ENCODE data around the gene SLC9A7.

SLC9A7 gene

DNA sequence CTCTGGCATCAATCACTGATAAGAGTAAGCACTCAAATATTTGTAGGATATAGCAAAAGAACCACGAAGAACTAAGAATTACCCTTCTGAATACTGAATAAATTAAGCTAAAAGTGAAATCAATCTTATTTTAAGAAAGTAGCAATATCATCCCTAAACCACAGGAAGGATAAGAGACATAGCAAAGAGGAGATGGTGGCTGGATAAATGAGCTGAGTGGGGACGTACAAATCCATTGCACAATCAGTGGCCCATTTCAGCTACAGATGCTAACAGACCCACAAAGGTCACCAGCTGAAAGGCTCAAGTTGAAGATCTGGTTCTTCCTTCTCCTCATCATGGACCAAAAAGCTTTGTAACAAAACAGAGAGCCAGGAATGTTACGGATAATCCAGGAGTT, 77.1 kb downstream of the SLC9A7 start:
- peak in 2 of 3 donors; percentile 19 to 32 for DNase-seq
- CTCF ChIA-PET = interaction anchor here (0.8 to 2.5 kb wide), 2 partner anchors 9 to 91 kb away, joined by 3 to 8 read pairs; no protein-coding TSS in a partner anchor
- Histone ChIP-seq H3K4me3 (ENCODE audit: control insufficient read depth in 1 of 7, extremely low read depth in 1 of 7, insufficient read depth in 4 of 7, low read depth in 2 of 7, low read length in 6 of 7) (no peak overlapping the region), H3K4me1 (ENCODE audit: control extremely low read depth in 1 of 4, control insufficient read depth in 4 of 4, insufficient read depth in 4 of 4, low read length in 3 of 4) (peaks cover 0 to 17% (median 4%) of the 10 kb centered on the region in 4 experiments), H3K27me3 (replicated peaks in 2 of 5; ENCODE audit: control insufficient read depth in 4 of 5, insufficient read depth in 5 of 5, low read length in 4 of 5) (peaks cover 0 to 5% (median 0%) of the 10 kb centered on the region in 5 experiments), H3K27ac (ENCODE audit: insufficient read depth in 1 of 2, low read depth in 1 of 2, low read length in 2 of 2, poor library complexity in 1 of 2, severe bottlenecking in 2 of 2) (no peak overlapping the region), H3K9me3 (ENCODE audit: control extremely low read depth in 1 of 5, control insufficient read depth in 4 of 5, insufficient read depth in 2 of 5, low read depth in 1 of 5, low read length in 4 of 5) (no peaks in the 10 kb centered on the region), H3K36me3 (ENCODE audit: control insufficient read depth in 4 of 4, insufficient read depth in 4 of 4, low read length in 3 of 4) (peaks cover 0 to 19% (median under 1%) of the 10 kb centered on the region in 4 experiments)
- WGBS (ENCODE audit: insufficient coverage) = 50% methylated on average over 2 of the region's 3 CpGs
- POLR2A ChIA-PET = no interaction called here

DNA sequence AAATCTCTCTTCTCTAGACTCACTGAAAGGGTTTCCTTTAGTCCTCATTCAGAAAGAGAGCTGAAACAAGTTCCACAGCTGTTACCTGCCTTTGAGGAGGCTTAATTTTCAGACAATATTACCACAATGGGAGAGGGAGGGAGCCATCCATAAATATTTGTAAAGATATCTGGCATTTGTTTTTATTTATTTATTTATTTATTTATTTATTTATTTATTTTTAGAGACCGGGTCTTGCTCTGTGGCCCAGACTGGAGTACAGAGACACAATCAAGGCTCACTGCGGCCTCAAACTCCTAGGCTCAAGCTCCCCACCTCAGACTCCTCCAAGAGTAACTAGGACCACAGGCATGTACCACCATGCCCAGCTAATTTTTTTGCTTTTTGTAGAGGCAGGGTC, 80.7 kb downstream of the SLC9A7 start:
- CTCF ChIA-PET = interaction anchor here (0.7 to 1.4 kb wide), 3 partner anchors 9 to 25 kb away, joined by 3 read pairs; no protein-coding TSS in a partner anchor
- POLR2A ChIA-PET = no interaction called here

DNA sequence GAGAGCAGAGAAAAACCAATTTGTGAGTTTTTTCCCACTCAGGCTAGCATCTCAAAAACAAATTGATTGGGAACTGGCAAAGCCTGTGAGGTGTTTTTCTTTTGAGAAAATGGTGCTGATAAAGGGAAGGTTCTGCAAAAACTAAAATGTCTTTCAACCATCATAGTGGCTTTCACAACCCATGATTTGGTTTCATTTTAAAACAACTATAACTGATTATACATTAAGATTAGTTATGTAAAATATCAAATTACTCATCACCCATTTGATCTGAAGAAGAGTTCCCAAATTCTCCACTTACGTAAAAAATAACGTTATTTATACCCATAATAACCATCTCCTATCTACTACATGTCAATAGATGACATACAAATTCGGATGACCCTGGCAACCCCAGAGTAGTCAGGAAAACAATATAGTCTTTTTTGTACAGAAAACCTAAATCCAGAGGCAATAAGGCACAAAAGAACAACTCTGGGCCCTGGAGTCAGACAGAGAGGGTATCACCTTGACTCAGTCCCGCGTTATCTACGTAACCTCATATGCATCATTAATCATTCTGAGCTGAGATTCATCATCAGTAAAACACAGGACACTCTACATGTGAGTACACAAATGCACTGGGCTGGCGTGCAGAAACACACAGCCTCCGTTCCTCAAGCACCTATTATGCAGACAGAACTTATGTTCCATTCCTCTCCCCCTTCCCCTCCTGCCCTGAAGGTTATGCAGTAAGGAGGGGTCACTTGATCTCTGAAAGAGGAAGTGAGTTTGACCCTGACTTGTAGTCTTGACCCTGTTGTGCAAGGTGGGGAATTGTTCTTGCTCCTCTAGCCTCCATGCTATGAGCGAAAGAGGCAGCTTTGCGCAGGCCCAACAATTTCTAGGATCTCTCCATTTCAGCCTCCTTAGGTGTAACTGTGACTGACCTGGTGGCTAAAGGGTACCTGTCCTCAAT, 82.2 kb downstream of the SLC9A7 start:
- Histone ChIP-seq H3K4me1 (ENCODE audit: control extremely low read depth in 1 of 4, control insufficient read depth in 4 of 4, insufficient read depth in 4 of 4, low read length in 3 of 4) (peaks cover 0 to 1% (median 0%) of the 10 kb centered on the region in 4 experiments), H3K4me3 (ENCODE audit: control insufficient read depth in 1 of 7, extremely low read depth in 1 of 7, insufficient read depth in 4 of 7, low read depth in 2 of 7, low read length in 6 of 7) (no peak overlapping the region), H3K27ac (ENCODE audit: insufficient read depth in 1 of 2, low read depth in 1 of 2, low read length in 2 of 2, poor library complexity in 1 of 2, severe bottlenecking in 2 of 2) (no peak overlapping the region), H3K27me3 (replicated peaks in 2 of 5; ENCODE audit: control insufficient read depth in 4 of 5, insufficient read depth in 5 of 5, low read length in 4 of 5) (no peaks in the 10 kb centered on the region), H3K36me3 (ENCODE audit: control insufficient read depth in 4 of 4, insufficient read depth in 4 of 4, low read length in 3 of 4) (peaks cover 0 to 31% (median 5%) of the 10 kb centered on the region in 4 experiments), H3K9me3 (ENCODE audit: control extremely low read depth in 1 of 5, control insufficient read depth in 4 of 5, insufficient read depth in 2 of 5, low read depth in 1 of 5, low read length in 4 of 5) (no peaks in the 10 kb centered on the region)
- ChIA-PET POLR2A (no interaction called here), CTCF (no interaction called here)
- WGBS (ENCODE audit: insufficient coverage) = 80% methylated on average over 8 of the region's 10 CpGs
- DNase-seq = no peak

More for the DNA sequence above, 80.7 kb downstream of the SLC9A7 start:
- Histone ChIP-seq H3K27me3 (replicated peaks in 2 of 5; ENCODE audit: control insufficient read depth in 4 of 5, insufficient read depth in 5 of 5, low read length in 4 of 5) (peaks cover 0 to 3% (median 0%) of the 10 kb centered on the region in 5 experiments), H3K4me1 (ENCODE audit: control extremely low read depth in 1 of 4, control insufficient read depth in 4 of 4, insufficient read depth in 4 of 4, low read length in 3 of 4) (peaks cover 0 to 8% (median 0%) of the 10 kb centered on the region in 4 experiments), H3K36me3 (ENCODE audit: control insufficient read depth in 4 of 4, insufficient read depth in 4 of 4, low read length in 3 of 4) (peaks cover 0 to 27% (median 5%) of the 10 kb centered on the region in 4 experiments), H3K9me3 (ENCODE audit: control extremely low read depth in 1 of 5, control insufficient read depth in 4 of 5, insufficient read depth in 2 of 5, low read depth in 1 of 5, low read length in 4 of 5) (no peaks in the 10 kb centered on the region), H3K27ac (ENCODE audit: insufficient read depth in 1 of 2, low read depth in 1 of 2, low read length in 2 of 2, poor library complexity in 1 of 2, severe bottlenecking in 2 of 2) (no peak overlapping the region), H3K4me3 (ENCODE audit: control insufficient read depth in 1 of 7, extremely low read depth in 1 of 7, insufficient read depth in 4 of 7, low read depth in 2 of 7, low read length in 6 of 7) (no peak overlapping the region)
- DNase-seq = no peak
- WGBS (ENCODE audit: insufficient coverage) = 100% methylated on average over 2 of the region's 2 CpGs

DNA sequence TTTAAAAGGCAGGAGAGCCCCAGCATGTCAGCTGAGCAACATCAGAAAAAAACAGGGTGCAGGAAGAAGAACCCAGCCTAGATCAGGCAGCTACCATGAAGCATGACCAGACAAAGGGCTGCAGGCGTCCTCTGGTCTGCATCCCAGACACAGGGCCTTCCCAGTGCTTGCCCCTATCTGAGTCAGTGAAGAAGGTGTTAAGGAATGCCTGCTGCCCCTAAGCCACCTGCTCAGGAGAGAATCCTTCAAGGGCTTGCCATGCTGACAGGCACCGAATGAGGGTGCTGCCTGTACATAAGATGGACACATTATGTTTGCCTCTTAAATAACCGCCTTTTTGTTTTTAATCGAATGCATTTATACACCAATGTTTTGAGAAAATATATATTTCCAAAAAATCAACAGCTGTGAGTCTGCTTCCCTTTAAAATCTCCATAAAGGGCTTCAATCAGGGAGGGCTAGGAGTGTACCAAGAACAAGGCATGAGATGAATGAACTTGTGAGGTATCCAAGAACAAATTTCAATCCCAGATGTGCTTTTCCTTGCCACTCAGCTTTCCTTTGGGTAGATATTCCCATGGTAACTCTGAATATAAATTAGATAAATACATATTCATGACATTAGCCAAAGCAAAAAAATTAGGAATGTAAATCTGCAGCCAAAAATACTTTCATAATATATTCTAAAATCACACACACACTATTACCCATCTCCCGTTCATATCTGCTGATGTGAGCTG, 85.1 kb downstream of the SLC9A7 start:
- POLR2A ChIA-PET = no interaction called here
- H3K4me3 ChIP-seq (ENCODE audit: control insufficient read depth in 1 of 7, extremely low read depth in 1 of 7, insufficient read depth in 4 of 7, low read depth in 2 of 7, low read length in 6 of 7) = no peak overlapping the region
- no peak for DNase-seq
- CTCF ChIA-PET = interaction anchor here (1.2 to 2.6 kb wide), 3 partner anchors 9 to 12 kb away, joined by 3 to 8 read pairs (median 3); no protein-coding TSS in a partner anchor
- WGBS (ENCODE audit: insufficient coverage) = 75% methylated on average over 1 of the region's 5 CpGs
- no peaks in the 10 kb centered on the region for H3K9me3 ChIP-seq (ENCODE audit: control extremely low read depth in 1 of 5, control insufficient read depth in 4 of 5, insufficient read depth in 2 of 5, low read depth in 1 of 5, low read length in 4 of 5)
- H3K27me3 ChIP-seq (replicated peaks in 2 of 5; ENCODE audit: control insufficient read depth in 4 of 5, insufficient read depth in 5 of 5, low read length in 4 of 5) = no peaks in the 10 kb centered on the region
- no peak overlapping the region for H3K27ac ChIP-seq (ENCODE audit: insufficient read depth in 1 of 2, low read depth in 1 of 2, low read length in 2 of 2, poor library complexity in 1 of 2, severe bottlenecking in 2 of 2)
- no peaks in the 10 kb centered on the region for H3K4me1 ChIP-seq (ENCODE audit: control extremely low read depth in 1 of 4, control insufficient read depth in 4 of 4, insufficient read depth in 4 of 4, low read length in 3 of 4)
- H3K36me3 ChIP-seq (ENCODE audit: control insufficient read depth in 4 of 4, insufficient read depth in 4 of 4, low read length in 3 of 4) = peaks cover 0 to 42% (median 8%) of the 10 kb centered on the region in 4 experiments

DNA sequence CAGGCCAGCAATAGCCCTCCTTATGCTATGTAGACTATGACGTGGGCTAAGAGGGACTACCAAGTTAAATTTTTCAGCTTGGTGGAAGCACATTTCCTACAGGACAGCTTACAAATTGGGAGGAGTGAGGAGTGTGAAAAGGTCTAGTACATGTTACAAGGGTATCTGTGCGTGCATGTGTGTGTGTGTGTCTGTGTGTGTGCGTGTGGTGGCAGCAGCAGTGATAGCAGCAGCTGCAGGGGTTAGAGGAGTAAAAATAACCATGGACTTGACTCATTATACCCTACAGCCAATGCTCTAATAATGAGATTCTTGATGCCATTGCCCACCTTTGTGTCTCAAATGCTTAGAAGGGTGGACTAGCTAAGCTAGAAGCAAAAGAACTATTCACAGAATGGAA, 88.6 kb downstream of the SLC9A7 start:
- WGBS (ENCODE audit: insufficient coverage) = no CpG with 5 or more reads among the region's 3 CpGs
- Histone ChIP-seq H3K4me3 (ENCODE audit: control insufficient read depth in 1 of 7, extremely low read depth in 1 of 7, insufficient read depth in 4 of 7, low read depth in 2 of 7, low read length in 6 of 7) (no peak overlapping the region), H3K9me3 (ENCODE audit: control extremely low read depth in 1 of 5, control insufficient read depth in 4 of 5, insufficient read depth in 2 of 5, low read depth in 1 of 5, low read length in 4 of 5) (no peaks in the 10 kb centered on the region), H3K27me3 (replicated peaks in 2 of 5; ENCODE audit: control insufficient read depth in 4 of 5, insufficient read depth in 5 of 5, low read length in 4 of 5) (no peaks in the 10 kb centered on the region), H3K27ac (ENCODE audit: insufficient read depth in 1 of 2, low read depth in 1 of 2, low read length in 2 of 2, poor library complexity in 1 of 2, severe bottlenecking in 2 of 2) (no peak overlapping the region), H3K4me1 (ENCODE audit: control extremely low read depth in 1 of 4, control insufficient read depth in 4 of 4, insufficient read depth in 4 of 4, low read length in 3 of 4) (peaks cover 0 to 3% (median 0%) of the 10 kb centered on the region in 4 experiments), H3K36me3 (ENCODE audit: control insufficient read depth in 4 of 4, insufficient read depth in 4 of 4, low read length in 3 of 4) (peaks cover 0 to 41% (median 7%) of the 10 kb centered on the region in 4 experiments)
- no peak for DNase-seq
- ChIA-PET POLR2A (no interaction called here), CTCF (no interaction called here)

DNA sequence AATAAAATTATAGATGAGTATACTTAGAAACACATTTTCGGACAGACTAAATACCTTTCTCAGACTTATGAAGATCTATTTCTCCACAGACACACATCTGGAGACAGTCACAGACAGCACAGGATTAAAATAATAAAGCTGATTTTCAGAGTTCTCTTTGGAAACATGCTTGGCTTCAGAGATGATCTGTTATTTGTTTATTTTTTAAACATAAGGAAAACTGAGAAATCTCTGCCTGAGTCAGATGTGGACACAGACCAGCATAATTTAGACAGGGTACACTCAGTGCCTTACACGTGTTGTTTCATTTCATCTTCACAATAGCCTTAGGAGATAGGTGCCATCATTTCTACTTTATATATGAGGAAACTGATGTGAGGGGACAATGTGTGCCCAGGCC, 92.1 kb downstream of the SLC9A7 start:
- ChIA-PET POLR2A (no interaction called here), CTCF (interaction anchor here (0.6 to 1.2 kb wide), 2 partner anchors 14 to 310 kb away, joined by 3 to 5 read pairs; no protein-coding TSS in a partner anchor)
- Histone ChIP-seq H3K4me1 (ENCODE audit: control extremely low read depth in 1 of 4, control insufficient read depth in 4 of 4, insufficient read depth in 4 of 4, low read length in 3 of 4) (peaks cover 0 to 4% (median 2%) of the 10 kb centered on the region in 4 experiments), H3K36me3 (ENCODE audit: control insufficient read depth in 4 of 4, insufficient read depth in 4 of 4, low read length in 3 of 4) (peaks cover 0 to 32% (median 6%) of the 10 kb centered on the region in 4 experiments), H3K27me3 (replicated peaks in 2 of 5; ENCODE audit: control insufficient read depth in 4 of 5, insufficient read depth in 5 of 5, low read length in 4 of 5) (no peaks in the 10 kb centered on the region), H3K9me3 (ENCODE audit: control extremely low read depth in 1 of 5, control insufficient read depth in 4 of 5, insufficient read depth in 2 of 5, low read depth in 1 of 5, low read length in 4 of 5) (no peaks in the 10 kb centered on the region), H3K27ac (ENCODE audit: insufficient read depth in 1 of 2, low read depth in 1 of 2, low read length in 2 of 2, poor library complexity in 1 of 2, severe bottlenecking in 2 of 2) (no peak overlapping the region), H3K4me3 (ENCODE audit: control insufficient read depth in 1 of 7, extremely low read depth in 1 of 7, insufficient read depth in 4 of 7, low read depth in 2 of 7, low read length in 6 of 7) (no peak overlapping the region)
- no peak for DNase-seq
- WGBS (ENCODE audit: insufficient coverage) = no CpG with 5 or more reads among the region's 2 CpGs
